K562 (cell line): Measurements from ENCODE around the gene HADHB. TPM values are rescaled to one million over a fixed set of nuclear protein-coding genes. Genes with fewer than 3 reads are reported as not detected.

Source experiments
- ATAC-seq: fragments of 200-7000 bp; cut with Tn5 transposase; 3 replicates; pipeline ENCODE4 v1.9.1; 2020; ENCODE audit warnings: moderate library complexity
- BruUV-seq: library from RNA; stranded (reverse); fragments of 400-500 nt; replicated peaks from 2 replicates; lab custom pipeline; 2021; lab: Mats Ljungman, UMichigan
- CTCF ChIA-PET: fragments of 300-600 bp; formaldehyde crosslinking; extraction: SDS; loops from one replicate; lab custom pipeline; 2021; ENCODE audit warnings: low intra/inter-chr PET ratio; lab: Yijun Ruan, JAX
- POLR2A ChIA-PET: fragments of 300-600, 350-650 bp; sonication (Branson Sonifier 250); formaldehyde crosslinking; extraction: SDS; loops from one replicate; lab custom pipeline; 2021; ENCODE audit warnings: antibody characterized with exemption, inconsistent platforms; lab: Yijun Ruan, JAX
- DNase-seq, 4 experiments: peaks; one replicate each; pipeline versions ENCODE4 v3.0.0 to v3.0.0-alpha.2; 2011 to 2018; ENCODE audit warnings: low spot score in 3 of 4, mixed read lengths in 3 of 4; ENCODE audit errors: extremely low read depth in 1 of 4
- FAIRE-seq: peaks from 2 replicates; lab custom pipeline; 2011; peaks lifted over from hg19 to GRCh38; lab: Jason Lieb, UNC
- H2AFZ ChIP-seq: 2 replicates; pipeline ENCODE4 v1.6.0; 2011; ENCODE audit warnings: low read depth, low read length, control low read depth, inconsistent platforms
- H3K27ac ChIP-seq: fragments of 200-600 bp; 3 replicates; pipeline ENCODE4 v1.8.0; 2011; ENCODE audit warnings: low read depth, mild to moderate bottlenecking, control low read depth, inconsistent platforms, low read length, moderate library complexity, mixed read lengths; ENCODE audit errors: extremely low read depth
- H3K27me3 ChIP-seq, 2 experiments: fragments of 300-600 bp in 1 of 2; 2 replicates in 1 of 2; 3 replicates in 1 of 2; pipeline versions ENCODE4 v1.6.0 to v1.8.0; 2011; ENCODE audit warnings: inconsistent platforms in 2 of 2, low read length in 2 of 2, mild to moderate bottlenecking in 1 of 2, mixed read lengths in 1 of 2, moderate library complexity in 1 of 2; ENCODE audit not compliant: control insufficient read depth in 2 of 2, insufficient read depth in 2 of 2
- H3K36me3 ChIP-seq: fragments of 300-600 bp; 3 replicates; pipeline ENCODE4 v1.8.0; 2011; ENCODE audit warnings: mild to moderate bottlenecking, low read length, inconsistent platforms; ENCODE audit not compliant: control insufficient read depth, insufficient read depth
- H3K4me1 ChIP-seq, 2 experiments: fragments of 200-600 bp in 1 of 2; replicated peaks in 1 of 2; 2 replicates in 1 of 2; 3 replicates in 1 of 2; pipeline versions ENCODE4 v1.5.1 to v1.8.0; 2011; ENCODE audit warnings: inconsistent platforms in 2 of 2, low read length in 2 of 2, mild to moderate bottlenecking in 1 of 2, mixed read lengths in 1 of 2, moderate library complexity in 1 of 2; ENCODE audit not compliant: control insufficient read depth in 2 of 2, insufficient read depth in 2 of 2
- H3K4me2 ChIP-seq: 2 replicates; pipeline ENCODE4 v1.6.1; 2011; ENCODE audit warnings: low read length, control low read depth, inconsistent platforms, mixed read lengths; ENCODE audit not compliant: insufficient read depth
- H3K4me3 ChIP-seq: fragments of 200-600 bp; sonication (generic), shearing (Covaris generic); 2 replicates; pipeline ENCODE4 v1.5.1; 2016; ENCODE audit warnings: control low read depth, inconsistent platforms
- H3K79me2 ChIP-seq: fragments of 200-600 bp; 3 replicates; pipeline ENCODE4 v1.8.0; 2011; ENCODE audit warnings: low read length, inconsistent platforms; ENCODE audit not compliant: control insufficient read depth, insufficient read depth
- H3K9ac ChIP-seq, 2 experiments: 2 replicates each; pipeline versions ENCODE4 v1.6.0 to v1.6.1; 2011; ENCODE audit warnings: low read depth in 2 of 2, low read length in 2 of 2, control low read depth in 1 of 2, inconsistent platforms in 1 of 2, mild to moderate bottlenecking in 1 of 2, mixed read lengths in 1 of 2; ENCODE audit not compliant: insufficient read depth in 1 of 2
- H3K9me1 ChIP-seq: one replicate; pipeline ENCODE4 v1.6.0; 2011; ENCODE audit warnings: inconsistent platforms, mild to moderate bottlenecking, low read length, moderate library complexity; ENCODE audit not compliant: control insufficient read depth, insufficient read depth
- H3K9me3 ChIP-seq: replicated peaks from 2 replicates; pipeline ENCODE4 v1.5.1; 2011; ENCODE audit warnings: low read depth, low read length, inconsistent platforms; ENCODE audit not compliant: control insufficient read depth, insufficient read depth
- H4K20me1 ChIP-seq: replicated peaks from 2 replicates; pipeline ENCODE4 v1.6.1; 2011; ENCODE audit warnings: low read length, inconsistent platforms, mixed read lengths; ENCODE audit not compliant: control insufficient read depth, insufficient read depth
- C11orf30 ChIP-seq: fragments of 450-650 bp; IDR thresholded peaks from 2 replicates; pipeline ENCODE4 v1.6.1; 2016; ENCODE audit warnings: low read depth, mild to moderate bottlenecking
- CSDE1 ChIP-seq, 2 experiments: fragments of 450-650 bp; IDR thresholded peaks; 2 replicates each; pipeline ENCODE4 v1.6.1; 2016; ENCODE audit warnings: mild to moderate bottlenecking in 1 of 2
- KDM2B ChIP-seq: fragments of 250-450 bp; sonication (Bioruptor Pico); IDR thresholded peaks from 2 replicates; pipeline ENCODE4 v1.8.0; 2021; ENCODE audit warnings: mild to moderate bottlenecking, moderate library complexity
- ZNF316 ChIP-seq: fragments of 450-650 bp; IDR thresholded peaks from 2 replicates; pipeline ENCODE4 v1.6.1; 2016
- whole genome bisulfite sequencing: fragments of 100-300 bp; shearing (Covaris generic); methylation state at CpG from one replicate; pipeline ENCODE4 v1.1.6; 2016; ENCODE audit warnings: low coverage, mixed read lengths; ENCODE audit not compliant: insufficient coverage; ENCODE audit errors: missing lambda C conversion rate; 5-methylcytosine and 5-hydroxymethylcytosine counted together
- in situ Hi-C: fragments of 300-500 bp; cut with MboI; formaldehyde crosslinking; loops from 4 replicates; pipeline ENCODE4 v1.15.0; 2018; ENCODE audit warnings: inconsistent platforms, mixed read lengths
- intact Hi-C: fragments of 100-400 bp; cut with micrococcal nuclease; formaldehyde crosslinking; loops from 2 replicates; pipeline ENCODE4 v1.14.2; 2022
- polyA plus RNA-seq, 8 experiments: library from polyadenylated mRNA; depleted of rRNA in 4 of 8; stranded (reverse) in 5 of 8; unstranded in 3 of 8; fragments of >200 nt; fragmentation: Nextera tagmentation in 2 of 8; fragmentation: Illumina TruSeq in 1 of 8; extraction: Ambion mirVana in 2 of 8; extraction: Trizol in 1 of 8; gene quantifications; 2 replicates each; pipeline versions ENCODE4 v1.2.1 to v1.2.3, GENCODE V29; 2011 to 2014; ENCODE audit warnings: inconsistent platforms in 1 of 8, missing spikeins in 1 of 8
- total RNA-seq, 7 experiments: library from RNA; depleted of rRNA in 6 of 7; stranded (reverse); fragments of >200 nt in 6 of 7; fragmentation: Illumina TruSeq in 2 of 7; extraction: Trizol in 2 of 7; gene quantifications; 2 replicates each; pipeline versions ENCODE4 v1.2.1 to v1.2.3, GENCODE V29; 2011 to 2021; ENCODE audit warnings: low replicate concordance in 1 of 7
- TF ChIP-seq, protein P1 (sequence below): sonication (generic); formaldehyde crosslinking; IDR thresholded peaks from 2 replicates; pipeline ENCODE4 v1.8.1; 2023; ENCODE audit warnings: mild to moderate bottlenecking, missing genetic modification reagents

HADHB gene
- total and polyA plus RNA-seq, 9 of the 15 experiments (the other 6 are each of a cell fraction or from before 2014, with no cell fraction given) = 67.3 to 199 (median 100) TPM

DNA sequence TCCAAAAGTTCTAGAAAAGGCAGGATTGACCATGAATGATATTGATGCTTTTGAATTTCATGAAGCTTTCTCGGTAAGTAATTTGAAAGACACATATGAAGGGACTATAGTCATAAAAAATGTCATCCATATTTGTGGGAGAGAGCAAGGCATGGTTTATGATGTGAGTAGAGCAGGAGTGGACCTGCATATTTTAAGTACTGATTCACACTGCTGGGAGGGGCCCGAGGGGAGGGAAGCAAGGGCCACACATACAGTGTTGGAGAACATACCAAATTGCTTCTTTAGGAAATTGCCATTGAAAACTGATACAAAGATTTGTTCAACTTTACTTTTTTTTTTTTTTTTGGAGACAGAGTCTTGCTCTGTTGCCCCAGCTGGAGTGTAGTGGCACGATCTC is 39.4 kb downstream of the HADHB start:
- no TSS peak for BruUV-seq
- DNase-seq = no peak
- Histone ChIP-seq H3K9me1 (no peaks in the 10 kb centered on the region), H3K27ac (no peak overlapping the region), H4K20me1 (no peaks in the 10 kb centered on the region), H2AFZ (no peak overlapping the region), H3K4me3 (no peak overlapping the region), H3K9me3 (no peaks in the 10 kb centered on the region), H3K27me3 (no peaks in the 10 kb centered on the region), H3K4me1 (no peaks in the 10 kb centered on the region), H3K36me3 (peaks cover 65% of the 10 kb centered on the region), H3K79me2 (no peaks in the 10 kb centered on the region), H3K9ac (no peak overlapping the region), H3K4me2 (no peak overlapping the region)
- POLR2A ChIA-PET = interaction anchor here (0.6 to 1.9 kb wide), 2 partner anchors 9 to 457 kb away, joined by 3 to 4 read pairs; no protein-coding TSS in a partner anchor
- 94% methylated on average over 3 of the region's 3 CpGs for WGBS
- no peak for TF ChIP-seq KDM2B (CRISPR knock-in tag)
- in situ Hi-C loops = no loop called here
- CTCF ChIA-PET = no interaction called here
- no peak for ATAC-seq
- intact Hi-C loops = no loop called here
- FAIRE-seq = no peak

DNA sequence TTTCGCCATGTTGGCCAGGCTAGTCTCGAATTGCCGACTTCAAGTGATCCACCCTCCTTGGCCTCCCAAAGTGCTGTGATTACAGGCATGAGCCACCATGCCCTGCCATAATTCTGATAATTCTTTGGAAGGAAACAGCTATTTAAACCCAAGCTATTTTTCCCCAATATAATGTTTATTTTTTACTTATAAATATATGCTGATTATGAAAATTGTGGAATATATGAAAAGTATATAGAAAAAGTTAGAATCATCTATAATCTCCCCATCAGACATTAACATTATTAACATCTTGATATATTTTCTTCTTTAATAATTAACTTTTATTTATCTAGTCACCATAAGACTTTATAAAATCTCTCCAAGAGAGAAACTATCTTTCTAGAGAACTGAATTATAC is 41.2 kb downstream of the HADHB start:
- POLR2A ChIA-PET = no interaction called here
- peaks cover 58% of the 10 kb centered on the region; the same call in 2 of the 3 replicates for H3K36me3 ChIP-seq

More for the DNA sequence above, 41.2 kb downstream of the HADHB start:
- intact Hi-C loops (no loop called here), in situ Hi-C loops (no loop called here)
- ATAC-seq (no peak), DNase-seq (no peak), FAIRE-seq (no peak)
- Histone ChIP-seq H3K27me3 (no peaks in the 10 kb centered on the region), H2AFZ (no peak overlapping the region), H3K9ac (no peak overlapping the region), H3K9me1 (no peaks in the 10 kb centered on the region), H3K79me2 (no peaks in the 10 kb centered on the region), H3K4me2 (no peak overlapping the region), H3K9me3 (no peaks in the 10 kb centered on the region), H3K4me3 (no peak overlapping the region), H3K4me1 (no peaks in the 10 kb centered on the region), H3K27ac (no peak overlapping the region), H4K20me1 (no peaks in the 10 kb centered on the region)
- no TSS peak for BruUV-seq
- CTCF ChIA-PET = no interaction called here
- no peak for TF ChIP-seq CSDE1 (IDR thresholded peaks at IDR 0.05)
- TF ChIP-seq, protein P1, sequence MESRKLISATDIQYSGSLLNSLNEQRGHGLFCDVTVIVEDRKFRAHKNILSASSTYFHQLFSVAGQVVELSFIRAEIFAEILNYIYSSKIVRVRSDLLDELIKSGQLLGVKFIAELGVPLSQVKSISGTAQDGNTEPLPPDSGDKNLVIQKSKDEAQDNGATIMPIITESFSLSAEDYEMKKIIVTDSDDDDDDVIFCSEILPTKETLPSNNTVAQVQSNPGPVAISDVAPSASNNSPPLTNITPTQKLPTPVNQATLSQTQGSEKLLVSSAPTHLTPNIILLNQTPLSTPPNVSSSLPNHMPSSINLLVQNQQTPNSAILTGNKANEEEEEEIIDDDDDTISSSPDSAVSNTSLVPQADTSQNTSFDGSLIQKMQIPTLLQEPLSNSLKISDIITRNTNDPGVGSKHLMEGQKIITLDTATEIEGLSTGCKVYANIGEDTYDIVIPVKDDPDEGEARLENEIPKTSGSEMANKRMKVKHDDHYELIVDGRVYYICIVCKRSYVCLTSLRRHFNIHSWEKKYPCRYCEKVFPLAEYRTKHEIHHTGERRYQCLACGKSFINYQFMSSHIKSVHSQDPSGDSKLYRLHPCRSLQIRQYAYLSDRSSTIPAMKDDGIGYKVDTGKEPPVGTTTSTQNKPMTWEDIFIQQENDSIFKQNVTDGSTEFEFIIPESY (CRISPR knock-in tag) = no peak
- peak; percentile 75 for TF ChIP-seq ZNF316
- TF ChIP-seq C11orf30 = peak; percentile 53; the same call in 1 of the 2 replicates
- 100% methylated on average over 3 of the region's 3 CpGs for WGBS
